HCT116 (cell line): ENCODE results near the gene PDLIM7. TPM values are rescaled to one million over a fixed set of nuclear protein-coding genes. Genes with fewer than 3 reads are reported as not detected.

Experiments used
- ATAC-seq: fragments of 200-7000 bp; cut with Tn5 transposase; 2 replicates; pipeline ENCODE4 v1.9.1; 2020; ENCODE audit warnings: mild to moderate bottlenecking, moderate library complexity
- BruUV-seq: library from RNA; stranded (reverse); fragments of 400-500 nt; replicated peaks from 2 replicates; lab custom pipeline; 2021; lab: Mats Ljungman, UMichigan
- CTCF ChIA-PET: fragments of 300-600 bp; sonication (Branson Sonifier 250); formaldehyde crosslinking; loops from one replicate; lab custom pipeline; 2021; ENCODE audit warnings: antibody characterized with exemption; lab: Charles Lee
- POLR2A ChIA-PET: fragments of 300-600, 350-600 bp; sonication (Branson Sonifier 250); formaldehyde crosslinking; loops from one replicate; lab custom pipeline; 2021; ENCODE audit warnings: antibody characterized with exemption; lab: Charles Lee
- RAD21 ChIA-PET, 2 experiments: fragments of 300-600 bp; sonication (Branson Sonifier 250); formaldehyde crosslinking; loops; one replicate each; lab custom pipeline; 2023; ENCODE audit warnings: low total read pairs in 2 of 2; ENCODE audit not compliant: uncharacterized antibody in 2 of 2, unreplicated experiment in 2 of 2, low non-redundant PET in 1 of 2; lab: Charles Lee
- DNase-seq: peaks from one replicate; pipeline ENCODE4 v3.0.0-alpha.2; 2010; ENCODE audit warnings: low read depth, low spot score
- H2AFZ ChIP-seq: fragments of 200-600 bp; shearing (Covaris generic), sonication (generic); 2 replicates; pipeline ENCODE4 v1.6.1; 2017; ENCODE audit warnings: low read depth, mixed run types, mixed read lengths, antibody characterized with exemption, low read length; ENCODE audit not compliant: poor library complexity, severe bottlenecking
- H3K27ac ChIP-seq: 2 replicates; pipeline ENCODE4 v1.5.1; 2012; ENCODE audit warnings: low read depth, low read length
- H3K27me3 ChIP-seq: fragments of 200-600 bp; sonication (generic); 2 replicates; pipeline ENCODE4 v1.6.1; 2016; ENCODE audit warnings: mixed run types, low read length, mixed read lengths; ENCODE audit not compliant: insufficient read depth
- H3K36me3 ChIP-seq, 2 experiments: fragments of 200-500 bp in 1 of 2; fragments of 200-600 bp in 1 of 2; sonication (Bioruptor generic) in 1 of 2; sonication (generic) in 1 of 2; 2 replicates each; pipeline versions ENCODE4 v1.5.1 to v1.6.1; 2014 to 2016; ENCODE audit warnings: low read length in 2 of 2, inconsistent platforms in 1 of 2, mixed read lengths in 1 of 2, mixed run types in 1 of 2; ENCODE audit not compliant: insufficient read depth in 2 of 2, control insufficient read depth in 1 of 2
- H3K4me1 ChIP-seq, 2 experiments: fragments of 200-600 bp in 1 of 2; sonication (generic) in 1 of 2; 2 replicates each; pipeline versions ENCODE4 v1.5.1 to v1.6.1; 2012 to 2017; ENCODE audit warnings: low read length in 2 of 2, inconsistent platforms in 1 of 2, mild to moderate bottlenecking in 1 of 2, mixed read lengths in 1 of 2, mixed run types in 1 of 2, moderate library complexity in 1 of 2; ENCODE audit not compliant: insufficient read depth in 2 of 2, control insufficient read depth in 1 of 2
- H3K4me2 ChIP-seq: fragments of 200-600 bp; sonication (generic); 2 replicates; pipeline ENCODE4 v1.6.1; 2017; ENCODE audit warnings: mixed run types, low read length, mixed read lengths
- H3K4me3 ChIP-seq, 2 experiments: fragments of 200-600 bp in 1 of 2; sonication (generic) in 1 of 2; replicated peaks in 1 of 2; 2 replicates each; pipeline ENCODE4 v1.5.1; 2011 to 2016; ENCODE audit warnings: low read length in 2 of 2, control low read depth in 1 of 2, low read depth in 1 of 2, mild to moderate bottlenecking in 1 of 2, mixed read lengths in 1 of 2, mixed run types in 1 of 2
- H3K79me2 ChIP-seq: fragments of 200-600 bp; sonication (generic); 2 replicates; pipeline ENCODE4 v1.6.1; 2017; ENCODE audit warnings: mild to moderate bottlenecking, mixed run types, low read length, moderate library complexity, mixed read lengths; ENCODE audit not compliant: insufficient read depth
- H3K9ac ChIP-seq: fragments of 200-600 bp; sonication (generic); 2 replicates; pipeline ENCODE4 v1.6.1; 2016; ENCODE audit warnings: low read length, mixed read lengths
- H3K9me2 ChIP-seq: fragments of 200-600 bp; sonication (generic), shearing (Covaris generic); 2 replicates; pipeline ENCODE4 v1.6.1; 2017; ENCODE audit warnings: mixed run types, mild to moderate bottlenecking, moderate library complexity; ENCODE audit not compliant: insufficient read depth
- H3K9me3 ChIP-seq, 2 experiments: fragments of 200-500 bp in 1 of 2; fragments of 200-600 bp in 1 of 2; sonication (Bioruptor generic) in 1 of 2; sonication (generic) in 1 of 2; 2 replicates each; pipeline ENCODE4 v1.6.1; 2014 to 2017; ENCODE audit warnings: low read length in 2 of 2, mixed read lengths in 2 of 2, inconsistent platforms in 1 of 2, low read depth in 1 of 2, mild to moderate bottlenecking in 1 of 2, mixed run types in 1 of 2, moderate library complexity in 1 of 2; ENCODE audit not compliant: control insufficient read depth in 1 of 2, insufficient read depth in 1 of 2
- H4K20me1 ChIP-seq: fragments of 200-600 bp; sonication (generic), shearing (Covaris generic); 2 replicates; pipeline ENCODE4 v1.6.1; 2017; ENCODE audit warnings: mixed run types, mild to moderate bottlenecking, moderate library complexity; ENCODE audit not compliant: insufficient read depth
- EZH2phosphoT487 ChIP-seq: fragments of 200-600 bp; IDR thresholded peaks from 2 replicates; pipeline ENCODE4 v1.6.1; 2018; ENCODE audit warnings: antibody characterized with exemption, borderline replicate concordance
- SRF ChIP-seq: IDR thresholded peaks from 2 replicates; pipeline ENCODE4 v1.6.1; 2012; ENCODE audit warnings: low read depth
- YY1 ChIP-seq: IDR thresholded peaks from 2 replicates; pipeline ENCODE4 v1.6.1; 2011; ENCODE audit warnings: low read length, low read depth, moderate library complexity, mild to moderate bottlenecking; ENCODE audit not compliant: insufficient replicate concordance; ENCODE audit errors: extremely low read depth
- ZNF274 ChIP-seq: fragments of 200-500 bp; sonication (Bioruptor generic); IDR thresholded peaks from 2 replicates; pipeline ENCODE4 v1.6.1; 2014; ENCODE audit warnings: mild to moderate bottlenecking, low read depth, low read length, inconsistent platforms
- intact Hi-C: fragments of 100-400 bp; cut with micrococcal nuclease; formaldehyde crosslinking; loops from 2 replicates; pipeline ENCODE4 v1.10.0; 2022
- total RNA-seq: library from RNA; stranded (reverse); gene quantifications from one replicate; pipeline ENCODE4 v1.2.1, GENCODE V29; 2021; ENCODE audit not compliant: unreplicated experiment
- TF ChIP-seq, protein P1 (sequence below): IDR thresholded peaks from 2 replicates; pipeline ENCODE4 v1.6.1; 2011; ENCODE audit warnings: mild to moderate bottlenecking, low read length, moderate library complexity; ENCODE audit not compliant: insufficient replicate concordance; ENCODE audit errors: extremely low read depth
- TF ChIP-seq, protein P2 (sequence below): IDR thresholded peaks from 2 replicates; pipeline ENCODE4 v1.6.1; 2012
- TF ChIP-seq, protein P3 (sequence below), 3 experiments: fragments of 200-600 bp in 1 of 3; sonication (generic) in 1 of 3; IDR thresholded peaks in 2 of 3; conservative IDR thresholded peaks in 1 of 3; 2 replicates each; pipeline ENCODE4 v1.5.1; 2012 to 2017; ENCODE audit warnings: low read depth in 2 of 3, low read length in 2 of 3, antibody characterized with exemption in 1 of 3, borderline replicate concordance in 1 of 3, control low read depth in 1 of 3, mild to moderate bottlenecking in 1 of 3, mixed read lengths in 1 of 3, mixed run types in 1 of 3, moderate library complexity in 1 of 3; ENCODE audit not compliant: insufficient read depth in 1 of 3

The PDLIM7 gene
- total RNA-seq, 1 experiment from 2014 or later, result 153 TPM

DNA sequence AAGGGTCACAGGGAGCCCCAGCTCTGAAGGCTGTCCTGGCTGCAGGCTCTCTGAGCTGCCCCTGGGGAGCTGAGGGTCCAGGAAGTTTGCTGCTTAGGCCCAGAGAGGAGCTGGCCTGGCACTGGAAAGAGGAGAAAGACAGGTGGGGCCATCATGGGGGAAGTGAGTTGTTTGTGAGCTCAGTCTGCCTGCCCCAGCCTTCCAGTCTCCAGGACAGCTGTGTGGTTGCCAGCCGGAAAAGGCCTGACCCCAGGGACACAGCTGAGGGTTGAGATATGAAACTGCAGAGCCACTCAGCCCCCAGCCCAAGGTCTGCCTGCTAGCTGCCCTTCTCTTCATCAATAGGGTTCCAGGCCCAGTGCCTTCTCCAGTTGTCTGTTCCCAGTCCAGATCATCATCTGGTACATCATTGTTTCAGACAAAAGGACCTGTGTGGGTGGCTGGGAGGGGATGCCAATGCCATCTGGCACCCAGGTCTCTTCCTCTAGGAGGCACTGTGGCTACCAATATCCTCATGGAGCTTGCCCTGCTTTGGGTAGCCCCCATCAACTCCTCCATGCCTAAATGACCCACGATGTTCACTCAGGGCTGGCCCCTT lies 23.6 kb upstream of the PDLIM7 start:
- Histone ChIP-seq H3K27me3 (no peaks in the 10 kb centered on the region), H3K79me2 (peaks cover 15% of the 10 kb centered on the region), H3K27ac (no peak overlapping the region; the same call in 1 of the 2 replicates), H2AFZ (no peak overlapping the region), H3K4me3 (no peak overlapping the region), H3K9ac (no peak overlapping the region), H3K36me3 (peaks cover 13 to 30% of the 10 kb centered on the region in 2 experiments; a peak in 3 of 4 replicates), H3K9me2 (no peaks in the 10 kb centered on the region), H3K4me1 (peaks cover 6 to 13% of the 10 kb centered on the region in 2 experiments; a peak in 3 of 4 replicates), H4K20me1 (no peaks in the 10 kb centered on the region), H3K4me2 (no peak overlapping the region), H3K9me3 (no peaks in the 10 kb centered on the region)
- intact Hi-C loops, result no loop called here
- TF ChIP-seq ZNF274, result no peak
- TF ChIP-seq, protein P1, sequence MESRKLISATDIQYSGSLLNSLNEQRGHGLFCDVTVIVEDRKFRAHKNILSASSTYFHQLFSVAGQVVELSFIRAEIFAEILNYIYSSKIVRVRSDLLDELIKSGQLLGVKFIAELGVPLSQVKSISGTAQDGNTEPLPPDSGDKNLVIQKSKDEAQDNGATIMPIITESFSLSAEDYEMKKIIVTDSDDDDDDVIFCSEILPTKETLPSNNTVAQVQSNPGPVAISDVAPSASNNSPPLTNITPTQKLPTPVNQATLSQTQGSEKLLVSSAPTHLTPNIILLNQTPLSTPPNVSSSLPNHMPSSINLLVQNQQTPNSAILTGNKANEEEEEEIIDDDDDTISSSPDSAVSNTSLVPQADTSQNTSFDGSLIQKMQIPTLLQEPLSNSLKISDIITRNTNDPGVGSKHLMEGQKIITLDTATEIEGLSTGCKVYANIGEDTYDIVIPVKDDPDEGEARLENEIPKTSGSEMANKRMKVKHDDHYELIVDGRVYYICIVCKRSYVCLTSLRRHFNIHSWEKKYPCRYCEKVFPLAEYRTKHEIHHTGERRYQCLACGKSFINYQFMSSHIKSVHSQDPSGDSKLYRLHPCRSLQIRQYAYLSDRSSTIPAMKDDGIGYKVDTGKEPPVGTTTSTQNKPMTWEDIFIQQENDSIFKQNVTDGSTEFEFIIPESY, result no peak
- no peak for TF ChIP-seq EZH2phosphoT487
- TF ChIP-seq, protein P2, sequence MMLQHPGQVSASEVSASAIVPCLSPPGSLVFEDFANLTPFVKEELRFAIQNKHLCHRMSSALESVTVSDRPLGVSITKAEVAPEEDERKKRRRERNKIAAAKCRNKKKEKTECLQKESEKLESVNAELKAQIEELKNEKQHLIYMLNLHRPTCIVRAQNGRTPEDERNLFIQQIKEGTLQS, result no peak
- TF ChIP-seq, protein P3, sequence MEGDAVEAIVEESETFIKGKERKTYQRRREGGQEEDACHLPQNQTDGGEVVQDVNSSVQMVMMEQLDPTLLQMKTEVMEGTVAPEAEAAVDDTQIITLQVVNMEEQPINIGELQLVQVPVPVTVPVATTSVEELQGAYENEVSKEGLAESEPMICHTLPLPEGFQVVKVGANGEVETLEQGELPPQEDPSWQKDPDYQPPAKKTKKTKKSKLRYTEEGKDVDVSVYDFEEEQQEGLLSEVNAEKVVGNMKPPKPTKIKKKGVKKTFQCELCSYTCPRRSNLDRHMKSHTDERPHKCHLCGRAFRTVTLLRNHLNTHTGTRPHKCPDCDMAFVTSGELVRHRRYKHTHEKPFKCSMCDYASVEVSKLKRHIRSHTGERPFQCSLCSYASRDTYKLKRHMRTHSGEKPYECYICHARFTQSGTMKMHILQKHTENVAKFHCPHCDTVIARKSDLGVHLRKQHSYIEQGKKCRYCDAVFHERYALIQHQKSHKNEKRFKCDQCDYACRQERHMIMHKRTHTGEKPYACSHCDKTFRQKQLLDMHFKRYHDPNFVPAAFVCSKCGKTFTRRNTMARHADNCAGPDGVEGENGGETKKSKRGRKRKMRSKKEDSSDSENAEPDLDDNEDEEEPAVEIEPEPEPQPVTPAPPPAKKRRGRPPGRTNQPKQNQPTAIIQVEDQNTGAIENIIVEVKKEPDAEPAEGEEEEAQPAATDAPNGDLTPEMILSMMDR (IDR thresholded peaks at IDR 0.05 in 2 of 3, conservative IDR thresholded peaks at IDR 0.05 in 1 of 3; ENCODE audit: borderline replicate concordance in 1 of 3, insufficient read depth in 1 of 3, low read depth in 2 of 3, low read length in 2 of 3), result peak in 1 of 3 experiments; percentile 32; a peak in 1 of 6 replicates
- TF ChIP-seq SRF, result no peak
- no peak for TF ChIP-seq YY1
- ATAC-seq (no peak), DNase-seq (no peak)
- BruUV-seq, result no TSS peak
- ChIA-PET RAD21 (no interaction called here), CTCF (no interaction called here), POLR2A (no interaction called here)
